IMR-90 (cell line): ENCODE results near the gene ADD3. TPM values are rescaled to one million over a fixed set of nuclear protein-coding genes. Genes with fewer than 3 reads are reported as not detected.

Experiments used
- ATAC-seq: fragments of 200-7000 bp; cut with Tn5 transposase; 2 replicates; pipeline ENCODE4 v1.9.1; 2020; ENCODE audit warnings: low read depth, mild to moderate bottlenecking, moderate library complexity
- BruUV-seq: library from RNA; stranded (reverse); fragments of 400-500 nt; replicated peaks from 2 replicates; lab custom pipeline; 2021; lab: Mats Ljungman, UMichigan
- CTCF ChIA-PET: fragments of 300-600 bp; formaldehyde crosslinking; extraction: SDS; loops from one replicate; lab custom pipeline; 2021; ENCODE audit warnings: antibody characterized with exemption; lab: Yijun Ruan, JAX
- POLR2A ChIA-PET: fragments of 300-600 bp; sonication (Branson Sonifier 250); formaldehyde crosslinking; loops from one replicate; lab custom pipeline; 2022; ENCODE audit warnings: antibody characterized with exemption; ENCODE audit not compliant: unreplicated experiment; lab: Charles Lee
- DNase-seq: peaks from one replicate; pipeline ENCODE4 v3.0.0; 2013
- H2AFZ ChIP-seq: replicated peaks from 2 replicates; pipeline ENCODE3; 2013; ENCODE audit warnings: low read length, mild to moderate bottlenecking; ENCODE audit not compliant: poor library complexity
- H2AK5ac ChIP-seq: 2 replicates; pipeline ENCODE4 v1.6.1; 2013; ENCODE audit warnings: low read depth, low read length, inconsistent platforms
- H2AK9ac ChIP-seq: replicated peaks from 2 replicates; pipeline ENCODE3; 2013; ENCODE audit warnings: mild to moderate bottlenecking, low read depth, low read length, moderate library complexity; ENCODE audit not compliant: poor library complexity
- H2BK120ac ChIP-seq: 2 replicates; pipeline ENCODE4 v1.6.1; 2013; ENCODE audit warnings: low read depth, low read length, inconsistent platforms
- H2BK15ac ChIP-seq: 3 replicates; pipeline ENCODE4 v1.6.1; 2013; ENCODE audit warnings: low read depth, low read length, inconsistent platforms
- H2BK20ac ChIP-seq: 2 replicates; pipeline ENCODE4 v1.6.1; 2013; ENCODE audit warnings: low read depth, mild to moderate bottlenecking, inconsistent platforms, low read length, moderate library complexity
- H2BK5ac ChIP-seq: 2 replicates; pipeline ENCODE4 v1.6.1; 2013; ENCODE audit warnings: mild to moderate bottlenecking, low read depth, low read length, inconsistent platforms; ENCODE audit not compliant: poor library complexity, severe bottlenecking
- H3K14ac ChIP-seq: replicated peaks from 2 replicates; pipeline ENCODE4 v1.6.1; 2013; ENCODE audit warnings: low read depth, low read length, inconsistent platforms
- H3K18ac ChIP-seq: 2 replicates; pipeline ENCODE4 v1.6.1; 2013; ENCODE audit warnings: low read depth, low read length, control low read depth
- H3K23ac ChIP-seq: 2 replicates; pipeline ENCODE4 v1.6.1; 2013; ENCODE audit warnings: low read depth, low read length, inconsistent platforms
- H3K27ac ChIP-seq: 2 replicates; pipeline ENCODE4 v1.5.1; 2013; ENCODE audit warnings: mild to moderate bottlenecking, control low read depth, low read length; ENCODE audit not compliant: insufficient read depth
- H3K27me3 ChIP-seq: 2 replicates; pipeline ENCODE4 v1.6.1; 2013; ENCODE audit warnings: low read length; ENCODE audit not compliant: control insufficient read depth, insufficient read depth
- H3K36me3 ChIP-seq: 2 replicates; pipeline ENCODE4 v1.6.1; 2013; ENCODE audit warnings: low read length, mixed read lengths; ENCODE audit not compliant: control insufficient read depth, insufficient read depth
- H3K4ac ChIP-seq: 2 replicates; pipeline ENCODE4 v1.6.1; 2013; ENCODE audit warnings: low read depth, low read length, inconsistent platforms
- H3K4me1 ChIP-seq: 2 replicates; pipeline ENCODE4 v1.6.1; 2013; ENCODE audit warnings: low read length, mixed read lengths; ENCODE audit not compliant: control insufficient read depth, insufficient read depth
- H3K4me2 ChIP-seq: 2 replicates; pipeline ENCODE4 v1.6.1; 2013; ENCODE audit warnings: low read depth, mild to moderate bottlenecking, control low read depth, low read length, moderate library complexity
- H3K4me3 ChIP-seq: 2 replicates; pipeline ENCODE4 v1.5.1; 2013; ENCODE audit warnings: low read depth, mild to moderate bottlenecking, control low read depth, low read length, moderate library complexity; ENCODE audit not compliant: insufficient read depth
- H3K56ac ChIP-seq: 2 replicates; pipeline ENCODE4 v1.6.1; 2013; ENCODE audit warnings: low read length, inconsistent platforms; ENCODE audit not compliant: insufficient read depth; ENCODE audit errors: extremely low read depth
- H3K79me1 ChIP-seq, 2 experiments: 2 replicates each; pipeline ENCODE4 v1.6.1; 2013; ENCODE audit warnings: low read length in 2 of 2, inconsistent platforms in 1 of 2, low read depth in 1 of 2
- H3K9ac ChIP-seq: 2 replicates; pipeline ENCODE4 v1.6.1; 2013; ENCODE audit warnings: low read depth, low read length, control low read depth
- H3K9me1 ChIP-seq: 2 replicates; pipeline ENCODE4 v1.6.1; 2013; ENCODE audit warnings: low read length, inconsistent platforms; ENCODE audit not compliant: insufficient read depth
- H3K9me3 ChIP-seq: 2 replicates; pipeline ENCODE4 v1.6.1; 2013; ENCODE audit warnings: low read length; ENCODE audit not compliant: control insufficient read depth, insufficient read depth
- H4K20me1 ChIP-seq: 2 replicates; pipeline ENCODE4 v1.6.1; 2013; ENCODE audit warnings: low read length, inconsistent platforms; ENCODE audit not compliant: insufficient read depth
- H4K5ac ChIP-seq: 2 replicates; pipeline ENCODE4 v1.6.1; 2013; ENCODE audit warnings: mild to moderate bottlenecking, low read depth, low read length, control low read depth
- H4K8ac ChIP-seq, 2 experiments: 2 replicates each; pipeline ENCODE4 v1.6.1; 2013; ENCODE audit warnings: low read depth in 2 of 2, low read length in 2 of 2, control low read depth in 1 of 2, inconsistent platforms in 1 of 2
- H4K91ac ChIP-seq: 2 replicates; pipeline ENCODE4 v1.6.1; 2013; ENCODE audit warnings: low read depth, low read length, inconsistent platforms; ENCODE audit not compliant: insufficient read depth
- BHLHE40 ChIP-seq: fragments of 150-350 bp; IDR thresholded peaks from 2 replicates; pipeline ENCODE4 v1.6.1; 2016; ENCODE audit warnings: mild to moderate bottlenecking, low read depth, low read length
- CEBPB ChIP-seq: IDR thresholded peaks from 2 replicates; pipeline ENCODE4 v1.6.1; 2012; ENCODE audit warnings: low read depth, low read length, improper control_type of control experiment
- CHD1 ChIP-seq: IDR thresholded peaks from 2 replicates; pipeline ENCODE4 v1.6.1; 2012; ENCODE audit warnings: low read depth, low read length, improper control_type of control experiment
- FOS ChIP-seq: fragments of 150-350 bp; IDR thresholded peaks from 2 replicates; pipeline ENCODE4 v1.6.1; 2016; ENCODE audit warnings: low read depth, low read length
- MAFK ChIP-seq: IDR thresholded peaks from 2 replicates; pipeline ENCODE4 v1.6.1; 2012; ENCODE audit warnings: low read depth, low read length, improper control_type of control experiment
- MAZ ChIP-seq: IDR thresholded peaks from 2 replicates; pipeline ENCODE4 v1.6.1; 2012; ENCODE audit warnings: low read depth, mild to moderate bottlenecking, low read length, improper control_type of control experiment, moderate library complexity, borderline replicate concordance
- MXI1 ChIP-seq: IDR thresholded peaks from 2 replicates; pipeline ENCODE4 v1.6.1; 2012; ENCODE audit warnings: low read depth, mild to moderate bottlenecking, low read length, moderate library complexity, borderline replicate concordance
- NFE2L2 ChIP-seq: fragments of 150-350 bp; IDR thresholded peaks from 2 replicates; pipeline ENCODE4 v1.6.1; 2016; ENCODE audit warnings: low read depth, mild to moderate bottlenecking, low read length
- POLR2A ChIP-seq: IDR thresholded peaks from 2 replicates; pipeline ENCODE4 v1.6.1; 2012; ENCODE audit warnings: mild to moderate bottlenecking, low read depth, low read length
- RAD21 ChIP-seq: IDR thresholded peaks from 2 replicates; pipeline ENCODE4 v1.6.1; 2012; ENCODE audit warnings: low read length, improper control_type of control experiment
- RCOR1 ChIP-seq: IDR thresholded peaks from 2 replicates; pipeline ENCODE4 v1.6.1; 2012; ENCODE audit warnings: mild to moderate bottlenecking, low read length, improper control_type of control experiment; ENCODE audit not compliant: insufficient replicate concordance
- RFX5 ChIP-seq: IDR thresholded peaks from 2 replicates; pipeline ENCODE4 v1.8.0; 2012; ENCODE audit warnings: low read depth, mild to moderate bottlenecking, low read length, moderate library complexity
- SMC3 ChIP-seq: fragments of 150-350 bp; IDR thresholded peaks from 2 replicates; pipeline ENCODE4 v1.6.1; 2016; ENCODE audit warnings: low read depth, mild to moderate bottlenecking, antibody characterized with exemption, low read length, moderate library complexity
- WGBS, 2 experiments: methylation state at CpG; one replicate each; pipeline versions ENCODE4 v1.1.5 to v1.1.7; 2013; ENCODE audit warnings: missing lambda C conversion rate in 2 of 2; ENCODE audit not compliant: insufficient read length in 1 of 2; ENCODE audit errors: extremely low coverage in 2 of 2; 5-methylcytosine and 5-hydroxymethylcytosine counted together
- dilution Hi-C: fragments of 300-500 bp; cut with HindIII; formaldehyde crosslinking; loops from one replicate; pipeline ENCODE4 v1.14.3; 2018; ENCODE audit warnings: low sequenced_read_pairs; ENCODE audit not compliant: unreplicated experiment
- in situ Hi-C: fragments of 300-500 bp; cut with MboI; formaldehyde crosslinking; loops from 3 replicates; pipeline ENCODE4 v1.14.3; 2019; ENCODE audit warnings: low sequenced_read_pairs, inconsistent platforms, mixed read lengths
- intact Hi-C: fragments of 100-400 bp; cut with micrococcal nuclease; formaldehyde crosslinking; loops from 2 replicates; pipeline ENCODE4 v1.10.0; 2022
- polyA plus RNA-seq, 3 experiments: library from polyadenylated mRNA; depleted of rRNA; stranded (reverse); fragments of >200 nt; gene quantifications; 2 replicates each; pipeline ENCODE4 v1.2.3, GENCODE V29; 2012; ENCODE audit warnings: low replicate concordance in 1 of 3
- total RNA-seq: library from RNA; depleted of rRNA; stranded (reverse); fragments of >200 nt; gene quantifications from 2 replicates; pipeline ENCODE4 v1.2.3, GENCODE V29; 2012
- TF ChIP-seq, protein P1 (sequence below): fragments of 150-350 bp; IDR thresholded peaks from 2 replicates; pipeline ENCODE4 v1.6.1; 2016; ENCODE audit warnings: low read depth, mild to moderate bottlenecking, low read length, moderate library complexity, borderline replicate concordance
- TF ChIP-seq, protein P2 (sequence below): conservative IDR thresholded peaks from 2 replicates; pipeline ENCODE4 v1.5.1; 2012; ENCODE audit warnings: mild to moderate bottlenecking, low read depth, low read length, improper control_type of control experiment
- TF ChIP-seq, protein P3 (sequence below): fragments of 150-350 bp; IDR thresholded peaks from 2 replicates; pipeline ENCODE4 v1.6.1; 2017; ENCODE audit warnings: mild to moderate bottlenecking, antibody characterized with exemption, low read length, low read depth

ADD3 gene
- total and polyA plus RNA-seq, 2 of the 4 experiments (the other 2 are of a cell fraction), result 138 to 212 TPM

DNA sequence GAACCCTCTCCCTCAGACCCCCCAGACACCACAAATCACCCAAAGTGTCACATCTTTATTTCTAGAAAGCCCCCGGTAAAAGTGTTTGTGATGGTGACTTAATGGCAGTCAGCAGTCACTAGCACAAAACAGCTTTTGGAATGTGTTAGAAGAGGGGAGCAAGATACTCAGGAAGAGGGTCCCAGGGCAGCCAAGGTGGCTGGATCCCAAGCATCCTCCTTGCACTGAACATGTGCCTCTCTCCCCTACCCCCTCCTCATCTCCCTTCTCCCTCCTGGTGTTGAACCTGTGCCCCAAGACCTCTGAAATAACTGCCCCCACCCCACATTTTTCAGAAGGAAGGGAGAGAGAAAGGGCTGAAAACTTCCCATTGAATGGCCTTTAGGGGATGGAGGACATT lies 161.8 kb downstream of the ADD3 start:
- Histone ChIP-seq H3K4me3 (no peak overlapping the region), H2AFZ (no peak overlapping the region), H3K27ac (no peak overlapping the region), H2BK5ac (no peak overlapping the region), H3K23ac (no peak overlapping the region), H3K56ac (no peak overlapping the region), H3K27me3 (peaks cover 60% of the 10 kb centered on the region), H3K9me3 (no peaks in the 10 kb centered on the region), H4K91ac (no peak overlapping the region), H2BK20ac (no peak overlapping the region), H4K20me1 (no peaks in the 10 kb centered on the region), H3K4ac (no peak overlapping the region), H2BK120ac (no peak overlapping the region), H3K79me1 (no peaks in the 10 kb centered on the region), H2BK15ac (no peak overlapping the region), H2AK5ac (no peak overlapping the region), H3K9me1 (no peaks in the 10 kb centered on the region), H3K14ac (no peak overlapping the region), H3K4me2 (no peak overlapping the region), H4K8ac (no peak overlapping the region), H3K4me1 (no peaks in the 10 kb centered on the region), H3K18ac (no peak overlapping the region), H3K36me3 (no peaks in the 10 kb centered on the region), H4K5ac (no peak overlapping the region), H2AK9ac (no peak overlapping the region), H3K9ac (no peak overlapping the region)
- DNase-seq (no peak), ATAC-seq (no peak)
- no TSS peak for BruUV-seq
- intact Hi-C loops (no loop called here), in situ Hi-C loops (no loop called here), dilution Hi-C loops (no loop called here)
- ChIA-PET POLR2A (no interaction called here), CTCF (no interaction called here)
- TF ChIP-seq, protein P1, sequence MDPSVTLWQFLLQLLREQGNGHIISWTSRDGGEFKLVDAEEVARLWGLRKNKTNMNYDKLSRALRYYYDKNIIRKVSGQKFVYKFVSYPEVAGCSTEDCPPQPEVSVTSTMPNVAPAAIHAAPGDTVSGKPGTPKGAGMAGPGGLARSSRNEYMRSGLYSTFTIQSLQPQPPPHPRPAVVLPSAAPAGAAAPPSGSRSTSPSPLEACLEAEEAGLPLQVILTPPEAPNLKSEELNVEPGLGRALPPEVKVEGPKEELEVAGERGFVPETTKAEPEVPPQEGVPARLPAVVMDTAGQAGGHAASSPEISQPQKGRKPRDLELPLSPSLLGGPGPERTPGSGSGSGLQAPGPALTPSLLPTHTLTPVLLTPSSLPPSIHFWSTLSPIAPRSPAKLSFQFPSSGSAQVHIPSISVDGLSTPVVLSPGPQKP, result no peak
- TF ChIP-seq, protein P2, sequence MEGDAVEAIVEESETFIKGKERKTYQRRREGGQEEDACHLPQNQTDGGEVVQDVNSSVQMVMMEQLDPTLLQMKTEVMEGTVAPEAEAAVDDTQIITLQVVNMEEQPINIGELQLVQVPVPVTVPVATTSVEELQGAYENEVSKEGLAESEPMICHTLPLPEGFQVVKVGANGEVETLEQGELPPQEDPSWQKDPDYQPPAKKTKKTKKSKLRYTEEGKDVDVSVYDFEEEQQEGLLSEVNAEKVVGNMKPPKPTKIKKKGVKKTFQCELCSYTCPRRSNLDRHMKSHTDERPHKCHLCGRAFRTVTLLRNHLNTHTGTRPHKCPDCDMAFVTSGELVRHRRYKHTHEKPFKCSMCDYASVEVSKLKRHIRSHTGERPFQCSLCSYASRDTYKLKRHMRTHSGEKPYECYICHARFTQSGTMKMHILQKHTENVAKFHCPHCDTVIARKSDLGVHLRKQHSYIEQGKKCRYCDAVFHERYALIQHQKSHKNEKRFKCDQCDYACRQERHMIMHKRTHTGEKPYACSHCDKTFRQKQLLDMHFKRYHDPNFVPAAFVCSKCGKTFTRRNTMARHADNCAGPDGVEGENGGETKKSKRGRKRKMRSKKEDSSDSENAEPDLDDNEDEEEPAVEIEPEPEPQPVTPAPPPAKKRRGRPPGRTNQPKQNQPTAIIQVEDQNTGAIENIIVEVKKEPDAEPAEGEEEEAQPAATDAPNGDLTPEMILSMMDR, result no peak
- no peak for TF ChIP-seq SMC3
- no peak for TF ChIP-seq NFE2L2
- no peak for TF ChIP-seq MAFK
- no peak for TF ChIP-seq FOS
- no peak for TF ChIP-seq POLR2A
- no peak for TF ChIP-seq RAD21
- no peak for TF ChIP-seq MAZ
- no peak for TF ChIP-seq CEBPB
- TF ChIP-seq MXI1, result no peak
- TF ChIP-seq, protein P3, sequence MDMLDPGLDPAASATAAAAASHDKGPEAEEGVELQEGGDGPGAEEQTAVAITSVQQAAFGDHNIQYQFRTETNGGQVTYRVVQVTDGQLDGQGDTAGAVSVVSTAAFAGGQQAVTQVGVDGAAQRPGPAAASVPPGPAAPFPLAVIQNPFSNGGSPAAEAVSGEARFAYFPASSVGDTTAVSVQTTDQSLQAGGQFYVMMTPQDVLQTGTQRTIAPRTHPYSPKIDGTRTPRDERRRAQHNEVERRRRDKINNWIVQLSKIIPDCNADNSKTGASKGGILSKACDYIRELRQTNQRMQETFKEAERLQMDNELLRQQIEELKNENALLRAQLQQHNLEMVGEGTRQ, result no peak
- no peak for TF ChIP-seq RFX5
- TF ChIP-seq RCOR1, result no peak
- TF ChIP-seq BHLHE40, result no peak
- no peak for TF ChIP-seq CHD1
- WGBS, 2 experiments, result no CpG with 5 or more reads among the region's 1 CpG
